Neural progenitor cell (in vitro differentiated cells): Measurements from ENCODE around the gene ATF3.

Experiments
- CTCF ChIP-seq: fragments of 200-600 bp; sonication (generic); IDR thresholded peaks from 2 replicates; pipeline ENCODE4 v1.5.1; 2017; ENCODE audit warnings: antibody characterized with exemption, mild to moderate bottlenecking
- EZH2 ChIP-seq: fragments of 200-600 bp; sonication (generic); IDR thresholded peaks from 2 replicates; pipeline ENCODE4 v1.6.1; 2017; ENCODE audit warnings: antibody characterized with exemption, mild to moderate bottlenecking, moderate library complexity
- EZH2phosphoT487 ChIP-seq: fragments of 200-600 bp; sonication (generic); IDR thresholded peaks from 2 replicates; pipeline ENCODE4 v1.6.1; 2017; ENCODE audit warnings: antibody characterized with exemption

GRCh38 chr1:212623603-212624002 is 15.0 kb downstream of the ATF3 start:
- TF ChIP-seq CTCF = no peak
- TF ChIP-seq EZH2 = no peak
- no peak for TF ChIP-seq EZH2phosphoT487
